Omental fat pad (tissue), 4 donors: ENCODE data around the gene CTIF. TPM values are rescaled to one million over a fixed set of nuclear protein-coding genes. Genes with fewer than 3 reads are reported as not detected.
A peak's percentile ranks its signal among the peaks of the same experiment; 100 is the strongest.

Experiments
- ATAC-seq: fragments of 150-250 bp; one replicate; pipeline ENCODE4 v1.9.1; 2016; ENCODE audit warnings: mild to moderate bottlenecking, moderate library complexity; ENCODE audit not compliant: low FRiP score
- DNase-seq: peaks from one replicate; pipeline ENCODE4 v3.0.0-alpha.2; 2019; ENCODE audit warnings: low spot score
- CTCF ChIP-seq, 3 donors: fragments of 450-650 bp; IDR thresholded peaks; one replicate each; pipeline ENCODE4 v1.5.1; 2016 to 2017; ENCODE audit warnings: antibody characterized with exemption in 3 of 3, mild to moderate bottlenecking in 3 of 3, moderate library complexity in 2 of 3
- total RNA-seq, 4 donors: library from RNA; depleted of rRNA; stranded (reverse); fragments of >200 nt; gene quantifications; one replicate each; pipeline ENCODE4 v1.1.0, GENCODE V29; 2016

CTIF gene
- total RNA-seq, 4 donors from 2014 or later = 57.5 to 94.0 (median 72.4) TPM

- DNase-seq (no peak), ATAC-seq (no peak)
- TF ChIP-seq CTCF (IDR thresholded peaks at IDR 0.05) = no peak
Measured at GRCh38 chr18:48840491-48840877, 301.7 kb downstream of the CTIF start.

GRCh38 chr18:48841381-48842258 is 302.8 kb downstream of the CTIF start:
- TF ChIP-seq CTCF (IDR thresholded peaks at IDR 0.05) = no peak
- DNase-seq (no peak), ATAC-seq (peak; percentile 60)

- ATAC-seq (no peak), DNase-seq (no peak)
- TF ChIP-seq CTCF (IDR thresholded peaks at IDR 0.05) = no peak
Measured at GRCh38 chr18:48842259-48843061, 303.6 kb downstream of the CTIF start.

DNA sequence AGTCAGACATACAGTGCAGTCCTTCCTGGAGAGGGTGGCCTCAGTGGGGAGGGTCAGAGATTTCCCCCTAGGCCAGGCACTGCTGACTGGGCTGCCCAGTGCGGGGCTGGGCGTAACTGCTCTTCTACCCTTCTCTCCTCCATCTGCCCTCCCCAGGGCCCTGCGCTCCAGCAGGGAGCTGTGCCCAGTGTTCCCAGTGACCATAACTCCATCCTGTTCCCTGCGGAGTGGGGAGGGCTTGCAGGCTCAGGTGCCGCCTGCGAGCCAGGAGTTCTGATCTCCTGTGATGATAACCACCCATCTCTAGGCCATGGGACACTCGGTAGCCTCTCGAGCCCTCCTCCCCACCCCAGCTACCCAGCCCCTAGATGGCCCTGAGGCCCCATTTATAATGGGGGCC is 304.3 kb downstream of the CTIF start:
- ATAC-seq (no peak), DNase-seq (no peak)
- TF ChIP-seq CTCF (IDR thresholded peaks at IDR 0.05) = no peak

GRCh38 chr18:48843596-48843995 is 304.8 kb downstream of the CTIF start:
- no peak for DNase-seq
- no peak for TF ChIP-seq CTCF (IDR thresholded peaks at IDR 0.05)

DNA sequence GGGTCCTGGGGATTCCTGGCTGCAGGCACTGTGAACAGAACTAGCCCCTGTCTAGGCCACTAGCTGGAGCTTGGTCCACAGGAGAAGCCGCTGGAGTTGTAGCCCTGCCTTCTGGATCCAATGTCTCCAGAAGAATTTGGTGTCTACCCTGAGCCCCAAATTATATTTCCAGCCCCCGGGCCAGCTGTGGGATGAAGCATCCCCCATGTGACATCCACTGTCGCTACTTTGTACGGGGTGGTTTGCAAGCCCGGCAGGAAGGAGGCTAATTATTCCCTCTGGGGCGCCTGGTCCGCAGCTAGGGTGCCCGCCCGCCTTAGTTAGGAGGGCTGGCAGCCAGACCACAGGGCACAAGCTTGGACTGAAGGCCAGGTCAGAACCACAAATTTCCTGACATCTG is 305.4 kb downstream of the CTIF start:
- no peak for ATAC-seq

More at GRCh38 chr18:48843596-48843995, 304.8 kb downstream of the CTIF start:
- no peak for ATAC-seq

More for the DNA sequence above, 305.4 kb downstream of the CTIF start:
- no peak for TF ChIP-seq CTCF (IDR thresholded peaks at IDR 0.05)
- DNase-seq = no peak
